B cell (primary cell): Measurements from ENCODE around the gene OTOP2. TPM values are rescaled to one million over a fixed set of nuclear protein-coding genes. Genes with fewer than 3 reads are reported as not detected.

ENCODE experiments used
- ATAC-seq: fragments of 200-7000 bp; cut with Tn5 transposase; one replicate; pipeline ENCODE4 v1.10.0; 2021; ENCODE audit warnings: low read depth, mild to moderate bottlenecking, moderate number of reproducible peaks, moderate library complexity
- CTCF ChIA-PET: fragments of 350-600 bp; sonication (Branson Sonifier 250); formaldehyde crosslinking; loops from one replicate; lab custom pipeline; 2021; ENCODE audit warnings: antibody characterized with exemption, inconsistent platforms; lab: Charles Lee
- POLR2A ChIA-PET: fragments of 350-600 bp; sonication (Branson Sonifier 250); formaldehyde crosslinking; loops from one replicate; lab custom pipeline; 2021; ENCODE audit warnings: antibody characterized with exemption; lab: Charles Lee
- DNase-seq: peaks from one replicate; pipeline ENCODE4 v3.0.0; 2013
- H2AFZ ChIP-seq: 2 replicates; pipeline ENCODE4 v1.6.1; 2012; ENCODE audit warnings: mild to moderate bottlenecking, low read depth, low read length; ENCODE audit not compliant: insufficient read depth, poor library complexity, severe bottlenecking
- H3K27ac ChIP-seq, 2 donors: 1 replicate in 1 of 2; 2 replicates in 1 of 2; pipeline ENCODE4 v1.5.1; 2012 to 2013; ENCODE audit warnings: low read length in 2 of 2, mild to moderate bottlenecking in 2 of 2, moderate library complexity in 1 of 2
- H3K27me3 ChIP-seq, 4 experiments: fragments of 200-600 bp in 1 of 4; sonication (generic) in 1 of 4; replicated peaks in 1 of 4; 1 replicate in 2 of 4; 2 replicates in 2 of 4; pipeline versions ENCODE4 v1.6.1 to v1.7.0; 2013 to 2016; ENCODE audit warnings: low read length in 3 of 4, mild to moderate bottlenecking in 2 of 4, mixed read lengths in 1 of 4, moderate library complexity in 1 of 4; ENCODE audit not compliant: insufficient read depth in 4 of 4, control insufficient read depth in 3 of 4; ENCODE audit errors: control extremely low read depth in 1 of 4
- H3K36me3 ChIP-seq, 2 experiments: replicated peaks in 1 of 2; 1 replicate in 1 of 2; 2 replicates in 1 of 2; pipeline versions ENCODE4 v1.6.1 to v1.7.1; 2013; ENCODE audit warnings: low read length in 1 of 2; ENCODE audit not compliant: insufficient read depth in 2 of 2, control insufficient read depth in 1 of 2; ENCODE audit errors: control extremely low read depth in 1 of 2, extremely low read depth in 1 of 2
- H3K4me1 ChIP-seq, 2 donors: fragments of 200-600 bp in 1 of 2; sonication (generic) in 1 of 2; 1 replicate in 1 of 2; 2 replicates in 1 of 2; pipeline versions ENCODE4 v1.5.1 to v1.6.1; 2013 to 2017; ENCODE audit warnings: low read length in 2 of 2; ENCODE audit not compliant: control insufficient read depth in 2 of 2, insufficient read depth in 2 of 2
- H3K4me2 ChIP-seq: replicated peaks from 2 replicates; pipeline ENCODE3; 2012; ENCODE audit warnings: mild to moderate bottlenecking, low read depth, low read length; ENCODE audit not compliant: poor library complexity, severe bottlenecking
- H3K4me3 ChIP-seq, 5 experiments: fragments of 200-600 bp in 1 of 5; sonication (generic) in 1 of 5; 1 replicate in 3 of 5; 2 replicates in 2 of 5; pipeline versions ENCODE4 v1.5.1 to v1.7.0; 2011 to 2016; ENCODE audit warnings: low read length in 4 of 5, mild to moderate bottlenecking in 4 of 5, low read depth in 2 of 5, control low read depth in 1 of 5, moderate library complexity in 1 of 5; ENCODE audit not compliant: insufficient read depth in 1 of 5; ENCODE audit errors: control extremely low read depth in 1 of 5, extremely low read depth in 1 of 5
- H3K79me2 ChIP-seq: fragments of 200-600 bp; sonication (generic); one replicate; pipeline ENCODE4 v1.6.0; 2016; ENCODE audit warnings: low read length; ENCODE audit not compliant: control insufficient read depth, insufficient read depth
- H3K9ac ChIP-seq: fragments of 200-600 bp; sonication (generic); 2 replicates; pipeline ENCODE4 v1.6.1; 2017; ENCODE audit warnings: mild to moderate bottlenecking, low read length, moderate library complexity
- H3K9me3 ChIP-seq, 3 donors: one replicate each; pipeline versions ENCODE4 v1.6.1 to v1.7.1; 2013; ENCODE audit warnings: low read length in 2 of 3; ENCODE audit not compliant: control insufficient read depth in 2 of 3, insufficient read depth in 1 of 3; ENCODE audit errors: control extremely low read depth in 1 of 3
- H4K20me1 ChIP-seq: 2 replicates; pipeline ENCODE4 v1.6.0; 2012; ENCODE audit warnings: mild to moderate bottlenecking, low read length; ENCODE audit not compliant: insufficient read depth, control insufficient read depth, poor library complexity, severe bottlenecking
- H3K27ac Mint-ChIP-seq: one replicate; pipeline ENCODE4 v1.8.0; 2021; ENCODE audit warnings: mixed read lengths
- H3K27me3 Mint-ChIP-seq: one replicate; pipeline ENCODE4 v1.8.0; 2021; ENCODE audit warnings: mixed read lengths
- H3K4me1 Mint-ChIP-seq: one replicate; pipeline ENCODE4 v1.8.0; 2021; ENCODE audit warnings: mixed read lengths
- H3K4me3 Mint-ChIP-seq: one replicate; pipeline ENCODE4 v1.8.0; 2021; ENCODE audit warnings: mixed read lengths
- H3K9me3 Mint-ChIP-seq: one replicate; pipeline ENCODE4 v1.8.0; 2022; ENCODE audit warnings: mixed read lengths; ENCODE audit not compliant: insufficient read depth
- EZH2 ChIP-seq: IDR thresholded peaks from 2 replicates; pipeline ENCODE4 v1.6.1; 2012; ENCODE audit warnings: borderline replicate concordance, low read depth, mild to moderate bottlenecking, moderate library complexity, low read length; ENCODE audit not compliant: insufficient read depth, poor library complexity, severe bottlenecking
- WGBS: methylation state at CpG from one replicate; pipeline ENCODE4 v1.1.5; 2013; ENCODE audit warnings: missing lambda C conversion rate; ENCODE audit not compliant: insufficient coverage; 5-methylcytosine and 5-hydroxymethylcytosine counted together
- intact Hi-C: fragments of 100-400 bp; cut with micrococcal nuclease; formaldehyde crosslinking; loops from one replicate; pipeline ENCODE4 v1.10.0; 2022
- polyA plus RNA-seq: library from polyadenylated mRNA; depleted of rRNA; stranded (reverse); fragments of >200 nt; gene quantifications from 2 replicates; pipeline ENCODE4 v1.2.3, GENCODE V29; 2012
- total RNA-seq, 2 donors: library from RNA; stranded (reverse); fragments of 120-200 nt in 1 of 2; gene quantifications; 1 replicate in 1 of 2; 2 replicates in 1 of 2; pipeline versions ENCODE4 v1.2.3 to v1.2.4, GENCODE V29; 2013 to 2022
- TF ChIP-seq, protein P1 (sequence below): fragments of 200-600 bp; IDR thresholded peaks from one replicate; pipeline ENCODE4 v1.8.0; 2022; ENCODE audit warnings: antibody characterized with exemption, mild to moderate bottlenecking

OTOP2 gene
- total and polyA plus RNA-seq, 2 donors (not counting 1 experiment from before 2014, with no cell fraction given) = not detected

DNA sequence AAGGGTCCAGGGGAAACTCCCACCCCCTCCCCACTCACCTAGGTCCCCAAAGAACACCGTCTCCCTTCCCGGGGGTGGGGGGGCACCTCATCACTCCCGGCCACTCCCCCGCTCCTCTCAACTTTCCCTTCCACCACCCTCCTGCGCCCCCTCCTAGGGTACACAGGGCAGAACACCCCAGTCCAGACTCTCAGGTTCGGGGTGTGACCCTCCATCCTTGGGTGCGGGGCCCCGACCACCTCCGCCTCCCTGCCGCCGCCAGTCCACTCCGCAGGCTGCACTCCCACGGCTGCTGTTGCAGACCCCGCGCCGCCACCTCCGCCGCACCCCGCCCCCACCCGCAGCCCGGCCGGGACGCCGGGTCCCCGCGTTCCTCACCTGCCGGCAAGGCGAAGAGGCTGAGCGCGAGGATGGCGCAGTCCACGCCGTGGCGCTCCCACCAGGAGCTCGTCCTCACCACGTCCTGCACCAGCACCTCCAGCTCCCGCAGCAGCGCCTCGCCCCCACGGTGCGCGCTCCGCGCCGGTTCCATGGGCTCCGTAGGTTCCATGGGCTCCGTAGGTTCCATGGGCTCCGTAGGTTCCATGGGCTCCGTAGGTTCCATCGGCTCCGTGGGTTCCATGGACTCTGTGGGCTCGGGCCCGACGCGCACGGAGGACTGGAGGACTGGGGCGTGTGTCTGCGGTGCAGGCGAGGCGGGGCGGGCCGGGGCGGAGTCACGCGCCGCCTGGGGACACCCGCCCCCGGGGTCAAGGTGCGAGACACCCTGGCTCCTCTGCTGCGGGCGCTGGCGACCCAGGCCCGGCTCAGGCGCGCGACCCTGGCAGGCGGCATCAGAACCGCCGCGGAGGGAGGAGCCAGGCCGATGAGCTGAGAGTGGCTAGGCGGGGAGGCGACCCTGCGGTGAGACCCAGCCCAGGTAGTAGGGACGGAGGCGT, 30.8 kb upstream of the OTOP2 start, which contains the start of gene FADS6:
Gene FADS6, minus strand, starts transcription at position 660 of the 938 bp plus-strand sequence. Its CDS starts 38 bp downstream, at position 622.
- H2AFZ ChIP-seq = peak within 1 kb of the TSS; percentile 38
- H3K36me3 ChIP-seq = no peaks in the 10 kb centered on the region
- peak; percentile 36 for ATAC-seq
- H3K9me3 ChIP-seq = peaks cover 0 to 6% (median 0%) of the 10 kb centered on the region in 3 donors
- POLR2A ChIA-PET = no interaction called here
- no peaks in the 10 kb centered on the region for H3K79me2 ChIP-seq
- no peaks in the 10 kb centered on the region for H4K20me1 ChIP-seq
- peaks cover 45% of the 10 kb centered on the region for H3K27me3 Mint-ChIP-seq
- H3K4me3 ChIP-seq = peak within 1 kb of the TSS in 2 of 5 experiments; percentile 15 to 36
- H3K9ac ChIP-seq = no peak within 1 kb of the TSS
- no peak for DNase-seq
- peaks cover 0 to 44% (median 9%) of the 10 kb centered on the region in 4 experiments for H3K27me3 ChIP-seq
- CTCF ChIA-PET = no interaction called here
- 9% methylated on average over 83 of the region's 86 CpGs for WGBS
- peak within 1 kb of the TSS; percentile 71 for H3K4me3 Mint-ChIP-seq
- peaks cover 6 to 16% of the 10 kb centered on the region in 2 donors for H3K4me1 ChIP-seq
- H3K4me2 ChIP-seq = peak within 1 kb of the TSS; percentile 68
- H3K27ac Mint-ChIP-seq = peak within 1 kb of the TSS; percentile 34
- intact Hi-C loops = no loop called here
- TF ChIP-seq, protein P1, sequence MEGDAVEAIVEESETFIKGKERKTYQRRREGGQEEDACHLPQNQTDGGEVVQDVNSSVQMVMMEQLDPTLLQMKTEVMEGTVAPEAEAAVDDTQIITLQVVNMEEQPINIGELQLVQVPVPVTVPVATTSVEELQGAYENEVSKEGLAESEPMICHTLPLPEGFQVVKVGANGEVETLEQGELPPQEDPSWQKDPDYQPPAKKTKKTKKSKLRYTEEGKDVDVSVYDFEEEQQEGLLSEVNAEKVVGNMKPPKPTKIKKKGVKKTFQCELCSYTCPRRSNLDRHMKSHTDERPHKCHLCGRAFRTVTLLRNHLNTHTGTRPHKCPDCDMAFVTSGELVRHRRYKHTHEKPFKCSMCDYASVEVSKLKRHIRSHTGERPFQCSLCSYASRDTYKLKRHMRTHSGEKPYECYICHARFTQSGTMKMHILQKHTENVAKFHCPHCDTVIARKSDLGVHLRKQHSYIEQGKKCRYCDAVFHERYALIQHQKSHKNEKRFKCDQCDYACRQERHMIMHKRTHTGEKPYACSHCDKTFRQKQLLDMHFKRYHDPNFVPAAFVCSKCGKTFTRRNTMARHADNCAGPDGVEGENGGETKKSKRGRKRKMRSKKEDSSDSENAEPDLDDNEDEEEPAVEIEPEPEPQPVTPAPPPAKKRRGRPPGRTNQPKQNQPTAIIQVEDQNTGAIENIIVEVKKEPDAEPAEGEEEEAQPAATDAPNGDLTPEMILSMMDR = no peak
- TF ChIP-seq EZH2 = no peak
- no peaks in the 10 kb centered on the region for H3K9me3 Mint-ChIP-seq
- H3K27ac ChIP-seq = no peak within 1 kb of the TSS
- H3K4me1 Mint-ChIP-seq = peaks cover 2% of the 10 kb centered on the region
